Measurements from ENCODE around the gene TRIM5.
"Not testable (repeated sequence)": the region's sequence is repeated elsewhere in the genome, so short reads cannot be mapped to it uniquely, and the experiment has no call there.

TRIM5 gene

GRCh38 chr11:5688482-5688881 is 3.6 kb upstream of the TRIM5 start:
- DNase-seq, result no peak

- no peak for DNase-seq
Measured at GRCh38 chr11:5686426-5686825, 1.6 kb upstream of the TRIM5 start.

GRCh38 chr11:5684036-5684645 is 733 bp downstream of the TRIM5 start:
- DNase-seq, result no peak

- not testable (repeated sequence) for DNase-seq
Measured at GRCh38 chr11:5683620-5684019, 1.3 kb downstream of the TRIM5 start.

- not testable (repeated sequence) for DNase-seq
Measured at GRCh38 chr11:5682890-5683441, 1.9 kb downstream of the TRIM5 start.

DNA sequence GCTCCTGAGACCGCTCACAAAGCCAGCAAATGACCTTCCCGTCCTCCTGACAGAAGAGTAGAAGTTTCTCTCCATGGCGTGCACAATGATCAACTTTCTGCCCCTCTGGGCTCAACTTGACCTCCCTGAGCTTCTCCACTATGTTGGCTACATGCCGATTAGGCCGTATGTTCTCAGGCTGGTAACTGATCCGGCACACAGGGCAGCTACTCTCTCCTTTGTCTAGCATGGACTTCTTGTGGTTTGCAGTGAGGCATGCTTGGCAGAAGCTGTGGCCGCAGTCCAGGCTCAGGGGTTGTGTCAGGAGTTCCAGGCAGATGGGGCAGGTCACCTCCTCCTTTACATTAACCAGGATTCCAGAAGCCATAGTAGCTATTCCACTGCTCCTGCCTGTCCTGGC is 5.1 kb downstream of the TRIM5 start:
- DNase-seq, result no peak

DNA sequence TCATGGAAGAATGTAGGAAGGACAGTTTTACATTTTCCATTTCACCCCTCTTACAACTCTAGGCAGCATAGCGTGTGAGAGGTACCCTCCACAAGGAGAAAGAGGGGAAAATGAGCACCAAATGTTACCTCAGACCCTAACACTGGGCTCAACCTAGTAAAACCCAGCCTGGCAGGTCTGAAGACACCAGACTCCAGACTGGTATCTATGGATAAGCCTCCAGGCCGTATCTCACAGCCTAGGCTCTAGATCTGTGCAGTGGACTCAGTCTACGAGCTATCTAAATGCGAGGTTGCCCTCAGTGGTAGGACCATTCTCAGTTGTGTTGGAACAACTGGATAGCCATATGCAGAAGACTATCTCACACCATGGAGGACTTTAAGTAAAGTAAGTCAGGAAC is 10.5 kb downstream of the TRIM5 start:
- no peak for DNase-seq

- no peak for DNase-seq
Measured at GRCh38 chr11:5671831-5672230, 13.0 kb downstream of the TRIM5 start.

DNA sequence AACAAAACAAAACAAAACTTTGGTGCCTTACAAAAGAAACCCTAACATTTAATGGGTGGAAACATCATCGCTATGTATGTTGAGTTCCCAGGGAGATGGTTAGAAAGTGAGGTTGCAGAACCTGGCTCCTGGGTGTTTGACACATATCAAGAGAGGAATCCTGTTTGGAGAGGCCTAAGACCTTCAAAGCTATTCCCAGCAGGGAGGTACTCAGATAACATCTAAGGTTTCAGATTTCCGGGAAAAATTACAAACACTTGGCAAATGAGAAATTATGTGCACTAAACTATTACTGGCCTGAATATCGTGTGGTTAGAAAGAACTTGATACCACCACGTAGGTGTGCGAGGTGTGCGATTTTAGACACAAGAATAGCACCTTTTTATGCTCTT is 18.5 kb downstream of the TRIM5 start:
- no peak for DNase-seq

DNA sequence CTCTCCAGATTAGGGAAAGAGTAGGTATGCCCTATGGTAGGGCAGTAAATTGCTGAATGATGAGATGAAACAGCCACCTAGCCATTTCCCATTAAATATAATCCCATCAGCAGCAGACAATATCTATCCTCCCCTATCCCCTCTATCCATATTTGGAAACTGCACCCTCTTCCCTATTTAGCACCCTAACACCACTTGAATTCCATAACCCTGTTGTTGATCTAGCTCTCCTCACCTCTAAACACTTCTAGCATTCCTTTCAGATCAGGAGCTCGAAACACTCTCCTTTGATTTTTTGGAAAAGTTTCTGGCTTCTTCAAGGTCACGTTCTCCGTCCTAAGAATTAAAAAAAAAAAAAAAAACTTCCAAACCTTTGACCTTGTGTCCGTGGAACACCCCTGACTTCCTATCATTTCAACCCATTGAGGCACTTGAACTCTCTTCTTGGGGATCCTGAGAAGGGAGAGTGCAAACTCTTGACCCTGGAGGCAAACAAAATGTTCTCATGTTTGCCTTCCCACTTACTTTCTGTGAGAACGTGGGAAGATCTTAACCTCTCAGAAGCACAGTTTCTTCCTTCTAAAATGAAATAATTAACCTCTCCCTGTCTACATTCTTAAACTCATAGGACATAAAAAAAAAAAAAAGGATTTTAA is 19.0 kb downstream of the TRIM5 start:
- DNase-seq, result no peak

DNA sequence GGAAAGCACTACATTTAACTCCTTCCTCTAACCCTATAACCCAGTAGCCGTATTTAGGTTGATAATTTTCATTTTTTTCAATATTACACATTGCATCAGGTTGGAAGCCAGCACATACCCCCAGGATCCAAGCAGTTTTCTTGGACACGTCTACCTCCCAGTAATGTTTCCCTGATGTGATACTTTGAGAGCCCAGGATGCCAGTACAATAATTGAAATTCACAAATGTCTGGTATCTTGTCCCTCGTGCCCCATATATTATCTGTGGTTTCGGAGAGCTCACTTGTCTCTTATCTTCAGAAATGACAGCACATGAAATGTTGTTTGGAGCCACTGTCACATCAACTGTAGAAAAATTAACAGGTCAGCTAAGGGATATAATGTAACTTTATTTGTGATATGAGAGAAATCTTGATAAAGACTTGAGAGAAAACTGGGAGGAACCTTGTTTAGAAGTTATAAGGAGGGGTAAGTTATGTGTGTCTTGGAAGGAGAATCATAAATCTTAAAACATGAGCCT is 19.8 kb downstream of the TRIM5 start:
- no peak for DNase-seq

GRCh38 chr11:5663511-5663910 is 21.4 kb downstream of the TRIM5 start:
- no peak for DNase-seq

- no peak for DNase-seq
Measured at GRCh38 chr11:5658318-5658717, 26.6 kb downstream of the TRIM5 start.

GRCh38 chr11:5656956-5657355 is 27.9 kb downstream of the TRIM5 start:
- DNase-seq, result not testable (repeated sequence)

GRCh38 chr11:5655474-5655873 is 29.4 kb downstream of the TRIM5 start:
- no peak for DNase-seq

- no peak for DNase-seq
Measured at GRCh38 chr11:5646139-5646538, 38.7 kb downstream of the TRIM5 start.

GRCh38 chr11:5643585-5643984 is 41.3 kb downstream of the TRIM5 start:
- DNase-seq, result no peak

- DNase-seq, result no peak
Measured at GRCh38 chr11:5639953-5640352, 44.9 kb downstream of the TRIM5 start.

- no peak for DNase-seq
Measured at GRCh38 chr11:5631969-5632635, 52.8 kb downstream of the TRIM5 start.

GRCh38 chr11:5631417-5631816 is 53.5 kb downstream of the TRIM5 start:
- no peak for DNase-seq

DNA sequence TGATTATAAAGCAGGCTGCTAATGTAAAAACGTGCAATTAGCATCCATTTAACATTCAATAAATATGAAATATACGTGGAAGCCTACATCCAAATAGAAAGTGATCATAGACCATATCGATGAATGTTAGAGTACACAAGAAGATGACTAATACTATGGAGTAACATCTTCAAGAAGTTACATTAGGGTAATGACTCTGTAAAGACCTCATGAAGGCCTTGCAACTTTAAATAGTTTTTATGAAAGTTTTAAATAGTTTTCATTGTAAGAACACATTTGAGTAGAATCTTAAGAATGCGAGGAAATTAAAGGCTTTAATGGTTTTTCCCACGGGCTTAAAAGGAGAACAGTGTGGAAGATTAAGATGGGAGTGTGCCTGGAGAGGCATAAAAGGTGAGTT is 58.7 kb downstream of the TRIM5 start:
- DNase-seq, result no peak

GRCh38 chr11:5625281-5625680 is 59.6 kb downstream of the TRIM5 start:
- DNase-seq, result no peak

DNA sequence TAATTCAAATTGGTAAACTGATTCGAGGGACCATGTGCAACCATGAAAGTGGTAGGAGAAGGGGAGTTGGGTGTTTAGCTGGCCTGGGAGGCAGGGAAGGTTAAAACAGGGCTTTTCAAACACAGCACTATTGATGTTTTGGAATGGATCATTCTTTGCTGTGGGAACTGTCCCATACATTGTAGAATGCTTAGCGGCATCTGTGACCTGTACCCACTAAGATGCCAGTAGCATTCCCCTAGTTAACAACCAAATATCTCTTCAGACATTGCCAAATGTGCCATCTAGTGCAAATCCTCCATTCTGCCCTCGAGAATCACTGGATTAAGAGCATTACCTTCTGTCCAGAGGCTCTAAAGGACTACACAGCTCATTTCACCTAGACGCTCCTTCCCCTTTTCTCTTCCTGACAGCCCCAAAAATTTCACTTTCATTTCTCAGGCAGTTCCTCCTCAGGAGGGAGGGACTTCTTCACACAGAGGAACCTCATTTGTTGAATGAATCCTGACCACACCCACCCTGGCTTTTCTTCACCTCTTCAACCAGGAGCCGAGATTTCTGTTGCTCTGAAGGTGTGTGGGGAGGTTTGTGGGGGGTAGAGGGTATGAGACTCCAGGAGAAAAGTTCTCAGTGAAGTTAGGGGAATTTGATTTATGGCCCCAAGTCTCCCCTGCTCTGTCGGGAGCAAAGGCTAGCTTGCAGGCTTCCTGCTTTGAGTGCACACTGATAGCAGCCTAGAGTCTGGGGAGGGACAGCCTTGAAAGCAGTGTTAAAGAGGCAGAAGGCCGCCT is 60.2 kb downstream of the TRIM5 start, which contains the start of gene TRIM34:
Gene TRIM34, plus strand, starts transcription at position 513 of the 791 bp plus-strand sequence. CDS start 7,331 bp downstream, outside the sequence.
- DNase-seq, result no peak

All from NCI-H524 (cell line).